ENCODE measurements around the gene SGMS1.

GRCh38 chr10:50552771-50553535, 70.8 kb downstream of the SGMS1 start:
- no peak for TF ChIP-seq CTCF (IDR thresholded peaks at IDR 0.05)
- no peak for TF ChIP-seq POLR2A (IDR thresholded peaks at IDR 0.05)
